SK-N-SH (cell line): ENCODE results near the gene ARAP1. TPM values are rescaled to one million over a fixed set of nuclear protein-coding genes. Genes with fewer than 3 reads are reported as not detected.
"Not testable (repeated sequence)": the region's sequence is repeated elsewhere in the genome, so short reads cannot be mapped to it uniquely, and the experiment has no call there.

ENCODE experiments used
- CTCF ChIA-PET: fragments of 300-600, 350-600 bp; formaldehyde crosslinking; extraction: SDS; loops from one replicate; lab custom pipeline; 2021; lab: Yijun Ruan, JAX
- POLR2A ChIA-PET: fragments of 350-600 bp; sonication (Branson Sonifier 250); formaldehyde crosslinking; extraction: SDS; loops from one replicate; lab custom pipeline; 2020; ENCODE audit warnings: antibody characterized with exemption, inconsistent platforms; lab: Yijun Ruan, JAX
- DNase-seq: peaks from one replicate; pipeline ENCODE4 v3.0.0; 2012
- H2AFZ ChIP-seq: fragments of 200-600 bp; sonication (generic); 2 replicates; pipeline ENCODE4 v1.8.1; 2016; ENCODE audit warnings: antibody characterized with exemption, mild to moderate bottlenecking, low read depth
- H3F3A ChIP-seq: fragments of 200-600 bp; sonication (generic); replicated peaks from 2 replicates; pipeline ENCODE3; 2016; ENCODE audit warnings: antibody characterized with exemption, mild to moderate bottlenecking; ENCODE audit not compliant: insufficient read depth
- H3K27ac ChIP-seq, 2 experiments: fragments of 200-500 bp in 1 of 2; fragments of 200-600 bp in 1 of 2; sonication (Bioruptor generic) in 1 of 2; sonication (generic), shearing (Covaris generic) in 1 of 2; 2 replicates each; pipeline versions ENCODE4 v1.5.1 to v1.6.1; 2014 to 2016; ENCODE audit warnings: low read depth in 2 of 2, inconsistent platforms in 1 of 2, low read length in 1 of 2, mild to moderate bottlenecking in 1 of 2, mixed read lengths in 1 of 2
- H3K27me3 ChIP-seq: fragments of 200-600 bp; sonication (generic), shearing (Covaris generic); 2 replicates; pipeline ENCODE4 v1.6.1; 2016; ENCODE audit warnings: mixed run types; ENCODE audit not compliant: insufficient read depth
- H3K36me3 ChIP-seq, 2 experiments: fragments of 200-500 bp in 1 of 2; fragments of 200-600 bp in 1 of 2; sonication (Bioruptor generic) in 1 of 2; sonication (generic) in 1 of 2; replicated peaks in 1 of 2; 2 replicates each; pipeline versions ENCODE3 to v1.5.1; 2014 to 2016; ENCODE audit warnings: low read length in 1 of 2, mild to moderate bottlenecking in 1 of 2; ENCODE audit not compliant: insufficient read depth in 2 of 2, control insufficient read depth in 1 of 2
- H3K4me1 ChIP-seq, 2 experiments: fragments of 200-500 bp in 1 of 2; fragments of 200-600 bp in 1 of 2; sonication (Bioruptor generic) in 1 of 2; sonication (generic), shearing (Covaris generic) in 1 of 2; 2 replicates each; pipeline versions ENCODE4 v1.5.1 to v1.6.1; 2014 to 2016; ENCODE audit warnings: low read depth in 1 of 2, low read length in 1 of 2, mixed run types in 1 of 2; ENCODE audit not compliant: insufficient read depth in 2 of 2, control insufficient read depth in 1 of 2
- H3K4me2 ChIP-seq: fragments of 200-600 bp; sonication (generic), shearing (Covaris generic); 2 replicates; pipeline ENCODE4 v1.6.1; 2017; ENCODE audit warnings: mixed run types
- H3K4me3 ChIP-seq, 2 experiments: fragments of 200-500 bp in 1 of 2; fragments of 200-600 bp in 1 of 2; sonication (Bioruptor generic) in 1 of 2; sonication (generic), shearing (Covaris generic) in 1 of 2; 2 replicates each; pipeline versions ENCODE4 v1.5.1 to v1.8.1; 2014 to 2016; ENCODE audit warnings: low read depth in 2 of 2, inconsistent platforms in 1 of 2, low read length in 1 of 2, mild to moderate bottlenecking in 1 of 2, mixed read lengths in 1 of 2, moderate library complexity in 1 of 2
- H3K79me2 ChIP-seq: fragments of 200-600 bp; sonication (generic); 2 replicates; pipeline ENCODE4 v1.8.1; 2017; ENCODE audit warnings: mild to moderate bottlenecking; ENCODE audit not compliant: insufficient read depth
- H3K9ac ChIP-seq: fragments of 200-600 bp; sonication (generic); 2 replicates; pipeline ENCODE4 v1.6.1; 2017; ENCODE audit warnings: mixed run types
- H3K9me2 ChIP-seq: fragments of 200-600 bp; sonication (generic); 2 replicates; pipeline ENCODE4 v1.6.1; 2017; ENCODE audit warnings: mixed run types
- H3K9me3 ChIP-seq: fragments of 200-600 bp; sonication (generic); 2 replicates; pipeline ENCODE4 v1.6.1; 2017; ENCODE audit warnings: mixed run types, mild to moderate bottlenecking, moderate library complexity
- H4K20me1 ChIP-seq: fragments of 200-600 bp; sonication (generic); 2 replicates; pipeline ENCODE4 v1.6.1; 2017; ENCODE audit warnings: mild to moderate bottlenecking, mixed run types; ENCODE audit not compliant: insufficient read depth
- CTCF ChIP-seq: fragments of 200-600 bp; sonication (generic); IDR thresholded peaks from 2 replicates; pipeline ENCODE4 v1.6.1; 2017; ENCODE audit warnings: antibody characterized with exemption, mild to moderate bottlenecking, moderate library complexity
- ELF1 ChIP-seq: IDR thresholded peaks from 2 replicates; pipeline ENCODE4 v1.4.0; 2012
- EP300 ChIP-seq, 2 experiments: IDR thresholded peaks; 2 replicates each; pipeline versions ENCODE4 v1.4.0 to v1.6.1; 2012; ENCODE audit warnings: borderline replicate concordance in 1 of 2, low read depth in 1 of 2, low read length in 1 of 2
- FOSL2 ChIP-seq: IDR thresholded peaks from 2 replicates; pipeline ENCODE4 v1.4.0; 2012; ENCODE audit warnings: low read depth, mild to moderate bottlenecking, moderate library complexity, borderline replicate concordance
- FOXM1 ChIP-seq: IDR thresholded peaks from 2 replicates; pipeline ENCODE4 v1.4.0; 2012; ENCODE audit warnings: low read depth, mild to moderate bottlenecking
- GATA2 ChIP-seq: sonication (generic); formaldehyde crosslinking; IDR thresholded peaks from 2 replicates; pipeline ENCODE4 v1.5.0; 2020; ENCODE audit warnings: mild to moderate bottlenecking, missing genetic modification reagents
- IRF3 ChIP-seq: fragments of 150-350 bp; IDR thresholded peaks from 2 replicates; pipeline ENCODE4 v1.6.1; 2016; ENCODE audit warnings: mild to moderate bottlenecking, low read depth, low read length
- NRF1 ChIP-seq: IDR thresholded peaks from 2 replicates; pipeline ENCODE4 v1.6.1; 2012; ENCODE audit warnings: low read depth, mild to moderate bottlenecking, low read length
- POLR2AphosphoS5 ChIP-seq: IDR thresholded peaks from 2 replicates; pipeline ENCODE4 v1.6.1; 2012; ENCODE audit warnings: low read depth, low read length
- RXRA ChIP-seq: IDR thresholded peaks from 2 replicates; pipeline ENCODE4 v1.4.0; 2012; ENCODE audit warnings: low read depth, mild to moderate bottlenecking, borderline replicate concordance
- SIN3A ChIP-seq: IDR thresholded peaks from 2 replicates; pipeline ENCODE4 v1.6.1; 2012; ENCODE audit warnings: low read depth, mild to moderate bottlenecking, low read length, moderate library complexity, borderline replicate concordance
- TCF12 ChIP-seq: IDR thresholded peaks from 2 replicates; pipeline ENCODE4 v1.4.0; 2012
- TEAD4 ChIP-seq: IDR thresholded peaks from 2 replicates; pipeline ENCODE4 v1.4.0; 2012; ENCODE audit warnings: mild to moderate bottlenecking, borderline replicate concordance; ENCODE audit not compliant: insufficient read depth
- WGBS: methylation state at CpG from one replicate; pipeline ENCODE4 v1.1.6; 2017; ENCODE audit warnings: low lambda C conversion rate; 5-methylcytosine and 5-hydroxymethylcytosine counted together
- polyA plus RNA-seq, 3 experiments: library from polyadenylated mRNA; depleted of rRNA; stranded (reverse); fragments of >200 nt; gene quantifications; 2 replicates each; pipeline ENCODE4 v1.2.3, GENCODE V29; 2012

ARAP1 gene
- polyA plus RNA-seq, 1 of the 3 experiments (the other 2 are of a cell fraction) = 56.6 TPM

- H3K27me3 ChIP-seq = no peaks in the 10 kb centered on the region
- H3K27ac ChIP-seq = peak overlapping the region in 1 of 2 experiments; percentile 75; a peak in 1 of 4 replicates
- TF ChIP-seq NRF1 (no peak), POLR2AphosphoS5 (no peak), FOSL2 (no peak), GATA2 (no peak), IRF3 (no peak), SIN3A (no peak), FOXM1 (no peak), RXRA (no peak), CTCF (no peak), TCF12 (no peak), ELF1 (no peak), TEAD4 (no peak), EP300 (IDR thresholded peaks at IDR 0.05; ENCODE audit: borderline replicate concordance in 1 of 2, low read depth in 1 of 2, low read length in 1 of 2) (no peak)
- CTCF ChIA-PET = interaction anchor here (0.6 to 4.7 kb wide), 19 partner anchors 10 to 386 kb away, joined by 3 to 198 read pairs (median 5); partner anchors contain the start of gene ARAP1
- 100% methylated on average over 2 of the region's 3 CpGs for WGBS
- H4K20me1 ChIP-seq = no peaks in the 10 kb centered on the region
- H3K79me2 ChIP-seq = no peaks in the 10 kb centered on the region
- H3K9me3 ChIP-seq = no peaks in the 10 kb centered on the region
- H2AFZ ChIP-seq = peak overlapping the region; percentile 69; the same call in 1 of the 2 replicates
- 0 out of 2 replicates have a peak overlapping the region, but pooled peaks have one; percentile 80 for H3K4me2 ChIP-seq
- H3K36me3 ChIP-seq = no peaks in the 10 kb centered on the region
- H3K9ac ChIP-seq = 0 out of 2 replicates have a peak overlapping the region, but pooled peaks have one; percentile 19
- no peak overlapping the region for H3K4me3 ChIP-seq
- POLR2A ChIA-PET = interaction anchor here (1.3 to 2.2 kb wide), 2 partner anchors 67 to 76 kb away, joined by 4 to 5 read pairs; no protein-coding TSS in a partner anchor
- H3F3A ChIP-seq = no peaks in the 10 kb centered on the region
- H3K9me2 ChIP-seq = no peaks in the 10 kb centered on the region
- DNase-seq = no peak
- H3K4me1 ChIP-seq = peaks cover 9 to 26% of the 10 kb centered on the region in 2 experiments; a peak in 2 of 4 replicates
Measured at GRCh38 chr11:72792437-72793021, 40.3 kb upstream of the ARAP1 start.

GRCh38 chr11:72791228-72791627 is 39.0 kb upstream of the ARAP1 start:
- H3K9ac ChIP-seq, H4K20me1 ChIP-seq, POLR2A ChIA-PET, H3K9me2 ChIP-seq, H3K27me3 ChIP-seq, H3K4me2 ChIP-seq, H3K36me3 ChIP-seq, H3F3A ChIP-seq, DNase-seq, H3K79me2 ChIP-seq, H3K9me3 ChIP-seq, H3K27ac ChIP-seq, H3K4me3 ChIP-seq, H2AFZ ChIP-seq: not testable (repeated sequence)
- peaks cover 9 to 26% of the 10 kb centered on the region in 2 experiments; a peak in 2 of 4 replicates for H3K4me1 ChIP-seq
- WGBS = 87% methylated on average over 7 of the region's 7 CpGs
- CTCF ChIA-PET = interaction anchor here (4.7 to 4.8 kb wide), 2 partner anchors 61 to 66 kb away, joined by 34 to 198 read pairs; no protein-coding TSS in a partner anchor
